Measurements from ENCODE around the gene PLIN1. TPM values are rescaled to one million over a fixed set of nuclear protein-coding genes. Genes with fewer than 3 reads are reported as not detected.

PLIN1 gene
- total and polyA plus RNA-seq, 2 of the 4 experiments (the other 2 are of a cell fraction), result under 0.01 to 0.07 TPM

DNA sequence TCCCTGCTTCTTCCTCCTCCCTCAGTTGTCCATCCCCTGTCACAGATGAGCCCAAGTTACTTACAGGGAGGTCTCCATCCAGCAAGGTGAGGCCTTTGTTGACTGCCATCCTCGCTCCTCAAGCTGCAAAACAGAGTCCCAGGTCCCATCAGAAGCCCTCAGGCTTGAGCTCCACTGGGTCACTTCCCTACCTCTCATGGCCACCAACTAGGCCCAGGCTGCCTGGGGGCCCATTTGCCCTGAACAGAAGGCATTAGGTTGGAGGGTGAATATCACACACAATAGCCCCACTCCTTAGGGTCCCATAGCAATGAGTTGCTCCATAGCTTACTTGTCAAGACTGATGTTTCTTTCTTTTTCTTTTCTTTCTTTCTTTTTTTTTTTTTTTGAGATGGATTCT is 1.8 kb downstream of the PLIN1 start:
- dilution Hi-C loops (cut with HindIII; ENCODE audit: low sequenced_read_pairs, unreplicated experiment), result no loop called here
- H2AFZ ChIP-seq (replicated peaks; ENCODE audit: low read length, poor library complexity), result no peak overlapping the region
- ChIA-PET POLR2A (ENCODE audit: unreplicated experiment) (no interaction called here), CTCF (no interaction called here)
- BruUV-seq (replicated peaks), result no TSS peak
- DNase-seq, result no peak
- intact Hi-C loops (cut with micrococcal nuclease), result no loop called here
- no peak overlapping the region for H4K5ac ChIP-seq (ENCODE audit: low read depth, low read length)
- no peaks in the 10 kb centered on the region for H3K36me3 ChIP-seq (ENCODE audit: control insufficient read depth, insufficient read depth, low read length)
- H2BK20ac ChIP-seq (ENCODE audit: low read depth, low read length), result no peak overlapping the region
- ATAC-seq (ENCODE audit: low read depth), result no peak
- H3K14ac ChIP-seq (replicated peaks; ENCODE audit: low read depth, low read length), result no peak overlapping the region
- in situ Hi-C loops (cut with MboI; ENCODE audit: low sequenced_read_pairs), result no loop called here
- H3K27me3 ChIP-seq (ENCODE audit: control insufficient read depth, insufficient read depth, low read length), result no peaks in the 10 kb centered on the region
- 43% methylated on average over 1 of the region's 1 CpG; no CpG with 5 or more reads in 1 of the 2 experiments for WGBS, 2 experiments (ENCODE audit: extremely low coverage in 2 of 2, insufficient read length in 1 of 2)
- no peak overlapping the region for H4K8ac ChIP-seq (ENCODE audit: low read depth in 2 of 2, low read length in 2 of 2)
- no peak overlapping the region for H2BK15ac ChIP-seq (ENCODE audit: low read depth, low read length)
- H3K27ac ChIP-seq (ENCODE audit: insufficient read depth, low read length), result no peak overlapping the region
- 0 out of 2 replicates have a peak, but pooled peaks cover 6% of the 10 kb centered on the region for H3K9me1 ChIP-seq (ENCODE audit: insufficient read depth, low read length)
- peaks cover 2% of the 10 kb centered on the region; the same call in 1 of the 2 replicates for H3K4me1 ChIP-seq (ENCODE audit: control insufficient read depth, insufficient read depth, low read length)
- no peak overlapping the region for H3K18ac ChIP-seq (ENCODE audit: low read depth, low read length)
- H2AK5ac ChIP-seq (ENCODE audit: low read depth, low read length), result no peak overlapping the region
- H2BK5ac ChIP-seq (ENCODE audit: low read depth, low read length, poor library complexity, severe bottlenecking), result no peak overlapping the region
- no peaks in the 10 kb centered on the region for H3K9me3 ChIP-seq (ENCODE audit: control insufficient read depth, insufficient read depth, low read length)
- no peaks in the 10 kb centered on the region for H4K20me1 ChIP-seq (ENCODE audit: insufficient read depth, low read length)
- H3K4ac ChIP-seq (ENCODE audit: low read depth, low read length), result no peak overlapping the region
- TF ChIP-seq, protein P1, sequence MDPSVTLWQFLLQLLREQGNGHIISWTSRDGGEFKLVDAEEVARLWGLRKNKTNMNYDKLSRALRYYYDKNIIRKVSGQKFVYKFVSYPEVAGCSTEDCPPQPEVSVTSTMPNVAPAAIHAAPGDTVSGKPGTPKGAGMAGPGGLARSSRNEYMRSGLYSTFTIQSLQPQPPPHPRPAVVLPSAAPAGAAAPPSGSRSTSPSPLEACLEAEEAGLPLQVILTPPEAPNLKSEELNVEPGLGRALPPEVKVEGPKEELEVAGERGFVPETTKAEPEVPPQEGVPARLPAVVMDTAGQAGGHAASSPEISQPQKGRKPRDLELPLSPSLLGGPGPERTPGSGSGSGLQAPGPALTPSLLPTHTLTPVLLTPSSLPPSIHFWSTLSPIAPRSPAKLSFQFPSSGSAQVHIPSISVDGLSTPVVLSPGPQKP (IDR thresholded peaks at IDR 0.05; ENCODE audit: borderline replicate concordance, low read depth, low read length), result no peak
- TF ChIP-seq, protein P2, sequence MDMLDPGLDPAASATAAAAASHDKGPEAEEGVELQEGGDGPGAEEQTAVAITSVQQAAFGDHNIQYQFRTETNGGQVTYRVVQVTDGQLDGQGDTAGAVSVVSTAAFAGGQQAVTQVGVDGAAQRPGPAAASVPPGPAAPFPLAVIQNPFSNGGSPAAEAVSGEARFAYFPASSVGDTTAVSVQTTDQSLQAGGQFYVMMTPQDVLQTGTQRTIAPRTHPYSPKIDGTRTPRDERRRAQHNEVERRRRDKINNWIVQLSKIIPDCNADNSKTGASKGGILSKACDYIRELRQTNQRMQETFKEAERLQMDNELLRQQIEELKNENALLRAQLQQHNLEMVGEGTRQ (IDR thresholded peaks at IDR 0.05; ENCODE audit: low read depth, low read length), result no peak
- TF ChIP-seq CHD1 (IDR thresholded peaks at IDR 0.05; ENCODE audit: low read depth, low read length), result no peak
- no peak for TF ChIP-seq CEBPB (IDR thresholded peaks at IDR 0.05; ENCODE audit: low read depth, low read length)
- H3K56ac ChIP-seq (ENCODE audit: extremely low read depth, insufficient read depth, low read length), result no peak overlapping the region
- H2BK120ac ChIP-seq (ENCODE audit: low read depth, low read length), result no peak overlapping the region
- no peak overlapping the region for H3K4me2 ChIP-seq (ENCODE audit: low read depth, low read length)
- H2AK9ac ChIP-seq (replicated peaks; ENCODE audit: low read depth, low read length, poor library complexity), result no peak overlapping the region
- no peak overlapping the region for H3K23ac ChIP-seq (ENCODE audit: low read depth, low read length)
- no peak overlapping the region for H4K91ac ChIP-seq (ENCODE audit: insufficient read depth, low read depth, low read length)
- no peak overlapping the region for H3K4me3 ChIP-seq (ENCODE audit: insufficient read depth, low read depth, low read length)
- H3K9ac ChIP-seq (ENCODE audit: low read depth, low read length), result no peak overlapping the region
- H3K79me1 ChIP-seq (ENCODE audit: low read depth in 1 of 2, low read length in 2 of 2), result no peaks in the 10 kb centered on the region

Data from IMR-90 (cell line).